Stimulated activated CD4-positive, alpha-beta T cell treated with anti-CD3 and anti-CD28 coated beads, Interleukin-2, amount 100 ng/mL, for 4 hours (primary cell): ENCODE measurements around the gene COPS2.
"Not testable (repeated sequence)": the region's sequence is repeated elsewhere in the genome, so short reads cannot be mapped to it uniquely, and the experiment has no call there.

Experiments
- DNase-seq: peaks from one replicate; pipeline ENCODE4 v3.0.0-alpha.2; 2020; ENCODE audit warnings: low read depth

COPS2 gene

DNA sequence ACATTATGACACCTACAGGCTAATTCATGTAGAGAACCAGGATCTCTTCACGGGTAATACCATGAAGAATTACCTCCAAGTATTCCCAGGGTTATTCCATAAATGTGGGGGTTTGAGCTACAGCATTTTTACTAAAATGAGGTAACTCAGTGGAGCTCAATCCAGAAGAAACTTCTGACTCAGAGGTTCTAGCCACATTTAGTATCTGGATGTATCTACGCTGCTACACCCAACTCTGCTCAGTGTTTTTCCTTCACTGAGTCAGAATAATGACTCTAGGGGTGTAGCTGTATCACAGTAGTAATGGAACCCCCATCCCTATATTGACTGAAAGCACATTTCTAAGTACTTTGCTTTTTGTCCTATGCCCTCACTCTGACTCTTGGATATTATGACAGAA, 52.4 kb downstream of the COPS2 start:
- no peak for DNase-seq

DNA sequence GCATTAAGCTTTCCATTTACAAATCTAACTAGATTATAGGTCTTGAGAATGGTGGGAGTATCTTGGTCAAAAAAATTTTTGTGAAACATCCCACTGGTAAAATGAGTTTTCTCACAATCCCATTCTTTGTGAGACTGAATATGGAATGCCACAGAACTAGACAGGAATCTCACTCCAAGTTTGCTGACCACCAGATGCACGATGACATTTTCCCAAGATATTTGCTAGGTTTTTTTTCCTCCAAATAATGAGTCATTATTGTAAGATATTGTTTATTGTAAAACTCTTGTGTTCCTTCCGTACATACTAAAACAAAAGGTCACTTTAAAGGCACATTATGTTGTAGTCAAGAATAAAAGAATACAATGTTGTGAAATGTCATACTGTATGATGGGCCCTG, 53.9 kb downstream of the COPS2 start:
- DNase-seq = no peak

DNA sequence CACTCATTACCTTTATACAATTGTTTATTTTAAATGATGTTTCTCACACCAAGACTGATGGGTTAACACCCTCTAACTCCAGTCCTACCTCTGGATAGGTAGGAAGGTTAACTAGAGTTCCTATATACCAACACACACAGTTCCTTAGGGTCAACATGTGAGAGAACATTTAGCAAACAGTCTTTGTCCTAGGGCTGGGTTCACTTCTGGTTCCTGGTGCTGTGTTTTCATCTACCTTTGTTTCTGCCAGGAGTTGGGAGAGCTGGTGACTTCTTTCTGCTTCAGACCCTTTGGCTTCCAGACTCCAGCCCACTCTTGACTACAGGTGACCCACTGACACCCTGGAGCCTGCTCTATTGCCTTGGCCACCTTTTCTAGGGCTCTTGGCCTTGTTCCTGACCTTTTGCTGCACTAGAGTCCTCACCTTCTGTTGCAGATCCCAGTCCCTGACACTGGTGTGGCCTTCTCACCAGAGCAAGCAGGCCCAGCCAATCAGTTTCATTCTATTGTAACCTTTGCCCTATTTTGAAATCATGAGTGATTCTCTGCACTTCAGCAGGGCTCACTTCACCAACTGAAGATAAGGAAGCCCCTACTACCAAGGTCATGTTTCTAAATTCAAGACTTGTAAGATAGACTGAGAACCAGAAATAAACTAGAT, 59.2 kb downstream of the COPS2 start:
- no peak for DNase-seq

DNA sequence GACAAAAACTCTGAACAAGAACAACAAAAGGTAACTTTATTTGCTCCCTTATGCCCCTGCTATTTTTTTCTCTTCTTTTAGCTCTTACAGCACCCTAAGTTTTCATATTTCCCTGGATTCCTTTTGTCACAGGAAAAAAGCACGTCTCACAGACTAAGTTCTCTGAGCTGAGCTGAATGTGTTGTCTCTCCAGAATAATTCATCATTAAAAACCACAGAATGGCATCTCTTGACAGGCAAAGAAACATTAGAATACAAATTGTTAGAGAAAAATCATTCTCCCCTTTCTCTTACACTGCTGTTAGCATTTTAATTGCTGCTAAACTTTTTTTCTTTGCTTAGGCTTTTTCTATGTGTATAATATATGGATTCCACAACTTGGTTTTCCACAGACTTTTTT, 60.5 kb downstream of the COPS2 start:
- DNase-seq = no peak

DNA sequence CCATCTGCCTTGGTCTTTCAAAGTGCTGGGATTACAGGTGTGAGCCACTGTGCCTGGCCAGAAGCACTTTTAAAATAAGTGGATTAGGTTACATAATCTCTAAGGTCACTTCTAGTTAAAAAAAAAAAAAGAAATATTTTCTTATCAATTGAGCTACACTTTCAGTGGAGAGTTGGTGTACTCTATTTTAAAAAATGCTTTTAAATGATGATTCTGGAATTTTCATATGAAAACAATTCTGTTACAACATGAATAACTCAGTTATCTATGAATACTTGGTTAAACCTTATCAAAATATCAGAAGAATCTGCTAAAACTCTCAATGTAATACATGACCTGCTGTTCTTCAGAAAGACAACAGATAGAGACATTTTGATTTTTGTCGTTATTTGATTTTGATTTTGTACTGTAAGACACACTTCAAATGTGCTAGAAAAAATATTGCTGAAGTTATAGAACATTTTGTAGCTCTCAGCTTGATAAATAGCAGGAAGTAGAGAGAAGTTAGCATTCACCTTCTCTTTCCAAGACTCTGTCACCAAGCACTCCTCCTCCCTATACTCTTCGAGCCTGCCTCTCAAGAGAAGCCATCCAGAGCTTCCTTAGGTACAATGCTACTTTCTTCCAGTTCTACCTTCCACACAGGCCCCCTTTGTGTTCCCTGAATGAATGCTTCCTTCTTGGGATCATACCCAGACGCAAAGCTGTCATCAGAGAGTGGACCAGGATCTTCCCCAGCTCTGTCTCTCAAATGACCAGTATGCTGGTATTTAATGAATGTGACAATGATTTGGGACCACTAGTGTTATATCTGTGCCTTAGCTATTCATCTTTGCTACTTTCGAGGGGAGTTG, 61.9 kb downstream of the COPS2 start:
- no peak for DNase-seq

DNA sequence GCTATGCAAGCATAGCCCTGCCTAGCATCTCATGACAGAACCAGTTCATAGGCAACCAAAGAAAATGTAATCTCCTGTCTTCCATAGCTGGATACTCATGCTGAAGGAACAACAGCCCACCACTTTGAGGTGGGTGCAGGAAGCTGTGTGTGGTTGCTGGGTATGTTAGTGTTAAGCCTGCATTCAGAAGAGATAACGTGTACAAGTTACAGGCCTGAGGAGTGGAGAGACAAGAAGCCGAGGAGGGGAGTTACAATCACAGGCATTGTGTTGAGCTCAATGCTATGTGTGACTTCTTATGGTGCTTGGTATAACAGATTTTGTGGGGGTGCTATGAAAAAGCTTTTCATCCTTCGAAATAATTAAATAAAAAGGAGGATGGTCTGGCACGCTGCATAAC, 66.4 kb downstream of the COPS2 start:
- DNase-seq = no peak

DNA sequence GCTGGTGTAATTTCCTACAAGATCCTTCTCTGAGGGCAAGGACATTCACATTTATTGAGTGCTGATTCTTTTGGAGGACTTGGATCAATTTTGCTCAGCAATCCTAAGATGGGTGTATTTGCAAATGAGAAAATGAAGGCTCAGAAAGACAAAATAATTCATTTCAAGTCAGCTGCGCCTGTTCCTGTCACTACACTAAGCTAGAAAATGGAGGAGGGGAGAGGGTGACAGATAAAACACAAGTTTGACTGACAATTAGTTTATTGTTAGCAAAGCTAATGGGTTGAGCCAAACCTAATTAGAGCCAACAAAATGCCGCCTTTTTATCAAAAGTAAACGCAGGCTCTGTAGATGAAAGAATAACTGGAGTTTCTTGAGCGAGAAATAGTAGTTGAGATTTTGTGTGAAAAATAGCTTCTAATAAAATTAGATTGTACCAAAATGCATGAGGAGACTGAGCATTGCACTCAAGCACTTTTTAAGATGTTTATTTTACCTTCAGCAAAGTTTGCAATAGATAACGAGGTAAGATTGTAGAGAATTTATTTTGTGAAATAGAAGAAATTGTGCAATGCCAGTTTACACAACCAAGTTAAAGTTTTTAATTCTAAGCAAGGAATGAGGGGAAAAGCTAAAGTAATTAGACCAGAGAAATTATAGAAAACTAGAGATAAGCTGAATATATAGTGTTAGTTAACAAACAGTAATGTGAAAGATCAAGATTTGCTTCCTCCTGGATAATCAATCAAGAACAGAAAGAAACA, 69.5 kb downstream of the COPS2 start:
- DNase-seq = no peak

DNA sequence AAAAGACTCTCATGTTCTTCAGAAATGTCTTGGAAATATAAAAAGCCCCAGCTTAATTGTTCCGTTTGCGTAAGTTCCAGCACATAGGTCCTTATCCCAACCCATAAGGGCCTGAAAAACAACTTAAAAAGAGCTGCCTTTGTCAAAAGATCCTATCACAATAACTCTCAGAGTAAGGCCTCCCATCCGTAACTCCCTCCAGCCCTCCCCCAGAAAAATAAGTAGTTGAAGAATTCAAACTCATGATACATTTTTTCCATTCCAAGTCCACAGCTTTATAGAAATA, 71.2 kb downstream of the COPS2 start:
- no peak for DNase-seq

DNA sequence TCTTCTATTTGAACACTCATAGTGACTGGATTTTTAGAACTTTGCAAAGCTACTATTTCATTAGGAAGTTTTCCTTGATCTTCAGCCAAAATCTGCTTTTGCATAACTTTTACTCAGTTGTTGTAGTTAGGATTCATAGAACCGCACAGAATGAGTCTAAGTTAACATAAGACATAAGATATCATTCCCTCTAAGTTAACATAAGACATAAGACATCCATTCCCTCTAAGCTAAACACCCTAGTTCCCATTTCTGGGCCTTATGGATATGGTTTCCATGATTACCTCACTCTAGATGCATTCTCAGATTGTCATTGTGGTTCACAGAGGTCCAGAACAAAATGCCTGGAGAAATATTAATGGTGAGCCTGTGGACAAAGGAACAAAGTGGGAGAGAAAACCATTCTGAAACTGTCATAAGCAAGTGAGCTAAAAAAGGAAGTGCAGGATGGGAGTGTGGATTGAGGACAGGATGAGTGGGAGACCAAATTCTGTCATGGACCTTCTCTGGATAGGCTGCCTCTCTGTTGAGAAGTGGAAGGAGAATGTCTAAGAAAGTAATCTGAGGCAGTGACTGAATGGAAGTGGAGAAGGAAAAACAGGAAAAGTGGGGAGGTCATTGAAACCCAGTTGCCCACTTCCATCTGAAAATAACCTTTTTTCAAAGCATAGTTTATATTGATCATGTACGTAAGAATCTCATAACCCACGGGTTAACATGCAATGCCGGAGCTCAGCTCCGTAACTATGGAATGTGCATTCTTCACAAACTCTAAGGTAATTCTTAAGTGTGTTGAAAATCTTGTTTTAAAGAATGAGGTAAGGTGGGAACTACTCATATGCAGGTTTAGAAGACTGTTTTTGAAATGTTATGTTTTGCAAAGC, 71.8 kb downstream of the COPS2 start:
- DNase-seq = no peak

DNA sequence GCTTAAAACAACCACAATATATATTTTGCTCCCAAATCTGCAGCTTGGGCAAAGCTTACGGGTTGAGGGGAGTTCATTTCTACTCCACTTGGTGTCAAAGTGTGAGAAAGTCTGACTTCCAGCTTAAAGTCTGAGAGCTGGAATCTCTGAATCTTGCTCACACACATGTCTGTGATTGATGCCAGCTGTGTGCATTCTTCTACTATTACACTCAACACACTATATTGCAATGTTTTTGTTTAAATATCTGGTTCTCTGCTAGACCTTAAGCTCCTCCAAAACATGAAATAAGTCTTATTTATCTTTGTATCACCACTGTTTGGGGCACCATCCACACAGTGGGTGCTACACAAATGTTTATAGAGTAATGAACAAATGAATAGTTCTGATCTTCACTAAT, 72.4 kb downstream of the COPS2 start:
- no peak for DNase-seq

DNA sequence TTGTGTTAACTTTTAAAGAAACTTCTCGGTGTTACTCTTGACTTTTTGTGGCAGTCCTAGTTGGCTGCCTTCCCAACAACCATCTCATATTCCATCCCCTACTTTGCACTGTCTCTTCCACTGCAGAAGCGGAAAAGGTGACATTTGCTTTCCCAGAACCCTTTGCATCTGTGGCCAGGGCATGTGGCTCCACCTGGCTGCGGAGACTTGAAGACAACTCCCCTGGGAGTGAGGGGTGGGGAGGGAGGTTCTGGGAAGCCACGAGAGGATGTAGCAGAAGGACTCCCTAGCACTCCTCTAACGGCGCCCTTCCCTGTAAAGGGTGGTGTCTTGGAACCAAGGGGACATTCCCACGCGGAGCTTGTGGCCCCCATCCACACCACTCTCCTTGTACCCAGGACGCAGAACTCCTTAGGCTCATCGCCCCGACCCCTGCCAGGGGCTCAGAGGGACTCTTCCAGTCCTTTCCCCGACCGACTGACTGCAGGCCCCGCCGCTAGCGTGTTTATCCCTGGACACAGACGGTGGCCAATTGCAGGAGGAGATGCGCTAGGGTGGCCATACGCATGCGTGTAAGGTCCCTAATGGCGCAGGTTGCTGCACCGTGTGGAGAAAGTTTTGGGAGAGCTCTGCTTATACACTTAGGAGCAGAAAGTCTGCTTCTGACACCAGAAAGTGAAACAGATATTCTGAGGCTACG, 75.9 kb downstream of the COPS2 start:
- DNase-seq = no peak

DNA sequence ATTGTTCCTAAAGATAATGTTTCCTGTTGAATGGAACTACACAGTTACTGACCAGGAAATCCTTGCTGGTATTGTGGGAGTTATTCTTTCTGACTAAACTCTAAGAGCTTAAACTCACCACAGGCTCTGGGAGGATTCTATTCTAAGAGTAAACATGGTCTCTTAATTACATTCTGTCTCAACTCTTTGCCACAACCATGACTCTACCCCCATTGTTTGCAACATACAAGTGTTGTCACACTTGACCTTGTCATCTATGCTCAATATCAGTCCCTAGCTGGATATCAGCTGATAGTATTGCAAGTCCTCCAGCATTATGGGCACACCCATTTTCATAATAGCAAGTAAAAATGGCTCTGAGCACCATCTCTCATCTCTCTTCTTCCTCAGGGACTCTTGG, 79.5 kb downstream of the COPS2 start:
- DNase-seq = no peak

DNA sequence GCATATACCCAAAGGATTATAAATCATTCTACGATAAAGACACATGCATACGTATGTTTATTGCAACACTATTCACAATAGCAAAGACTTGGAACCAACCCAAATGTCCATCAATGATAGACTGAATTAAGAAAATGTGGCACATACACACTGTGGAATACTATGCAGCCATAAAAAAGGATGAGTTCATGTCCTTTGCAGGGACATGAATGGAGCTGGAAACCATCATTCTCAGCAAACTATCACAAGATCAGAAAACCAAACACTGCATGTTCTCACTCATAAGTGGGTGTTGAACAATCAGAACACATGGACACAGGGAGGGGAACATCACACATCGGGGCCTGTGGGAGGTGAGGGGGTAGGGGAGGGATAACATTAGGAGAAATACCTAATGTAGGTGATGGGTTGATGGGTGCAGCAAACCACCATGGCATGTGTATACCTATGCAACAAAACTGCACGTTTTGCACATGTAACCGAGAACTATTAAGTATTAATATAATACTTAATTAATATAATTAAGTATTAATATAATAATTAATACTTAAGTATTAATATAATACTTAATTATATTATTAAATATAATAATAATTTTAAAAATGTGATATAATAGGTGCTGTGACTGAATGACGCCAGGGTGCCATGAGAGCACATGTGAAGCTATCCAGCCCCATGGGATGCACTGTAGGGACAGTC, 80.7 kb downstream of the COPS2 start:
- not testable (repeated sequence) for DNase-seq
